Hematopoietic multipotent progenitor cell treated with erythropoietin and hydrocortisone succinate and interleukin-3 and kit ligand, for 4 days (in vitro differentiated cells): ENCODE results near the gene CYB5A.
"Not testable (repeated sequence)": the region's sequence is repeated elsewhere in the genome, so short reads cannot be mapped to it uniquely, and the experiment has no call there.

Experiments used
- DNase-seq: peaks from one replicate; pipeline ENCODE4 v3.0.0-alpha.2; 2015

The CYB5A gene

GRCh38 chr18:74292982-74293381 is 1.2 kb upstream of the CYB5A start:
- DNase-seq = not testable (repeated sequence)

DNA sequence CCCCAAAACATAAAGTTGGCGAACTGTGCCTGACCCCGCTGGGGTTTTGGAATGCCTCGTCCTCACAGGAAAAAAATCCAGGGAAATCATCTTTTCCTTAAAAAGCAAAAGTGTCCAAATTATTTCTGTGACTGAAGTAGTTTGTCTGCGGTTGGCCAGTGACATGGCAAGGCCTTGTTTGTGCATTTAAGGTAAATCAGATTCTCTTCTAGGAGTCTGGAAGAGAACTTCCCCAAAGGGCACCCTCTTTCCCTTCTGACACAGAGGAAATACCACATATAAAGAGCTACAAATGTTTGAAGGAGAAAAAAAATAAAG is 737 bp upstream of the CYB5A start:
- no peak for DNase-seq

DNA sequence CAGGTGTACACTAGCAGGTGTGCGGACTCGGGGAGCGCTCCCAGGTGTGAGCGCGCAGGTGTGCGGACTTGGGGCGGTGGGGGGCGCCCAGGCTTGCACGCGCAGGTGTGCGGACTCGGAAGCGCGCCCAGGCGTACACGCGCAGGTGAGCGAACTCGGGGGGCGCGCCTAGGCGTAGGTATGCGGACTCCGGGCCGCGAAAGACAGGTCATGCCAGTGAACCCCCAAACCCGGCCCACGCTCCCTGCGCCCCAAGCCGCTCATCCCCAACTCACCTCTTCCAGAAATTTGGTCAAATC is 342 bp downstream of the CYB5A start:
- no peak for DNase-seq

DNA sequence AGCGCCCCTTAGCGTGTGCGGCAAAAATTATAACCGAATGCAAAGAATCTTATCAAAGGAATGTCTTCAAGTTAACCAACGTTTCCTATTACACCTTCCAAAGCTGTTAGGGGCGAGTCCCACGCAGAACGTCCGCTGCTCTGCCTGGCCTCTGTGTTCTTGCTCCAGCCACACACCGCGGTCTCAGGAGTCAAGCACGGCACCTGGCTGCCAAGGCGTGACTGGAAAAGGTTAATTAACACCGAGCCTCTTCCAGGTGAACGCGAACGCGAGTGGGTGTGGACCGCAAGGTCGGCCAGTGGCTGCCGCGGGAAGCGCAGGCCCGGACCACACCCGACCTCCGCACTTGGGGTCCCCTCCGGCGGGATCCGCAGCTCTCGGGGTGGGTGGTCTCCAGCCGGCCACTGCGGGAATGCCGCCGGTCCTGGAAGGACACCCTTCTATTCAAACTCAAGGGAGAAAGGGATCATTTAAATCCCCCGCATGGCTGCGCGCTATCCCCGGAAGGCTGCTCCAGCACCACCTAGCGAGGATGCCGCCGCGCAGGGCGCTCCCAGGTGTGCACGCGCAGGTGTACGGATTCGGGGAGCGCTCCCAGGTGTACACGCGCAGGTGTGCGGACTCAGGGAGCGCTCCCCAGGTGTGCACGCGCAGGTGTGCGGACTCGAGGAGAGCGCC is 830 bp downstream of the CYB5A start:
- DNase-seq = no peak

DNA sequence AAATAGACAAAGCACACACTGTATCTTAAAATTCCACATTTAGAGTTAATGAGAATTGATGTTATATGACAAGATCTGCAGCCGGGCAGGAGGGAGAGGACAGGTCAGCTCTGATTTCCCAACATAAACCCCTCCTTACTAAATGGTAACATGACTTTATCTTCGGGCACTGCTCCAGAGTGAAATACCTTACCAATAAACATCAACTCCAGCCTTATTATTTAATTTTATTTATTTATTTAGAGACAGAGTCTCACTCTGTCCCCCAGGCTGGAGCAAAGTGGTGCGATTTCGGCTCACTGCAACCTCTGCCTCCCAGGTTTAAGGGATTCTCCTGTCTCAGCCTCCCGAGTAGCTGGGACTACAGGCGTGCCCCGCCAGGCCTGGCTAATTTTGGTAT is 1.7 kb downstream of the CYB5A start:
- no peak for DNase-seq

DNA sequence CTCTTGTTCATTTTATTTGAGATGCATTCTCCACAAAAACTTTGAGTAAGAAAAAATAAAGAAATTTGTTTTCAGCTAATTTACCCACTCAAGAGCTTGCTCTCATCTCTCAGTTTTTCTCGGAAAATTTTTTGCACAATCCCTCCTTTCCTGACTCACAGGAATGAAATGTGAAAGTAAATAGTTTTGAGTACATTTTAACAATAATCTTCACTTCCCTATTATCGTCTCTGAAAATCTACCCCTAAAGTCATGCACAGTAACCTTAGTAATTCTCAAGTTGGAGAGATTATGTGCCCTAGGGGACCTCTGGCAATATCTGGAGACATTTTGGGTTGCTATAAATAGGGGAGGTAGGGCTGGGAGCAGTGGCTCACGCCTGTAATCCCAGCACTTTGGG is 2.6 kb downstream of the CYB5A start:
- no peak for DNase-seq

DNA sequence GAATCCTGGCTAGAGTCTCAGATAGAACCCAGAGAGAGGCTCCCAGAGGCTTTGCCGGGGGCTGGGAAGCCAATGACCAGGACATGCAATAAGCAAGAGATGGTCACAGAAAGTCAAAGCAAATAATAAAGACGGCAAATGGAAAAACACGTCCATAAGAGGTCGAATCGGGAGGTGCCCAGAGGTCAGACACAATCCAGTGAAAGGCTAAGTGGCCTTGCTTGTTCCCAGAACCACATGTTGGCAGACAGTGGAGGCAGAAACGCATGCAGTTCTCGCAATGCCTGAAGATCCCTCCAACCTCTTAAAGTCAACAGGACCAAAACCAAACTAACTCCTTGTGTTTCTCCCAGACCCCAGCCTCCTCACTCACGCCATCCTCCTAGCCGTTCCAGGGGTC is 3.0 kb downstream of the CYB5A start:
- no peak for DNase-seq

DNA sequence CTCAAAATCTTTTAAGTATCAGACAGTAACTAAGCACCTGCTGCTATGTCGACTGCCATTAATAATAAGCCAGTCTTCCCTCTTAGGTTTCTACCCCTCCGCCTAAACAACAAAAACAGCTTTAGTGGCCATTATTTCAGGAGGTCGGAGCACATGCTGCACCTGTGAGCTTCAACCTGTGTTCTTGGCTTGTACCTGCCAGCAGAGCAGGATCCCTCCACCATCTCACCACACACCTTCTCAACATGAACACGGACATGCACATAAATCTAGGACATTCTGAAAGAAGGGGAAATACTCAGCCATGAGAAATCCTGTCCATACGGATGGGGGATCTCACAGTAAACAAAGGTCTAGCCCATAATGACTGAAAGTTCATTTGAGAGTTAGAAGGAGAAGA is 3.7 kb downstream of the CYB5A start:
- DNase-seq = no peak

DNA sequence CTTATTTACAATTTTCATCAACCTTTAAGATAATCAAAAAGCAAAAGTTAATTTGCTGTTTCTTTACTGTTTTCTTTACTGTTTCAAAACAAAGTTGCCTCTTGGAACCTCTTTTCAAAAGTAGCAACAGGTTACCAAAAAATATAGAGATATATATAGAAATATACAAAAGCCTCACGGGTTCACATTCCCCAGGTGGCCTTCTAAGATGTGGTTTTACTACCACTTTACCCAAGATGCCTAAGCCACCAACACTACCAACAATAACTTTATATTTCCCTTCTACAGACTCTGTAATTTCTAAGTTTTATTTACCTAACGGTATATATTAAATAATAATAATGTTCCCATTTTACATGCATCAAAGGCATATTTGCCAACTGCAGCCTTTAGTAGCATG is 4.9 kb downstream of the CYB5A start:
- DNase-seq = no peak

DNA sequence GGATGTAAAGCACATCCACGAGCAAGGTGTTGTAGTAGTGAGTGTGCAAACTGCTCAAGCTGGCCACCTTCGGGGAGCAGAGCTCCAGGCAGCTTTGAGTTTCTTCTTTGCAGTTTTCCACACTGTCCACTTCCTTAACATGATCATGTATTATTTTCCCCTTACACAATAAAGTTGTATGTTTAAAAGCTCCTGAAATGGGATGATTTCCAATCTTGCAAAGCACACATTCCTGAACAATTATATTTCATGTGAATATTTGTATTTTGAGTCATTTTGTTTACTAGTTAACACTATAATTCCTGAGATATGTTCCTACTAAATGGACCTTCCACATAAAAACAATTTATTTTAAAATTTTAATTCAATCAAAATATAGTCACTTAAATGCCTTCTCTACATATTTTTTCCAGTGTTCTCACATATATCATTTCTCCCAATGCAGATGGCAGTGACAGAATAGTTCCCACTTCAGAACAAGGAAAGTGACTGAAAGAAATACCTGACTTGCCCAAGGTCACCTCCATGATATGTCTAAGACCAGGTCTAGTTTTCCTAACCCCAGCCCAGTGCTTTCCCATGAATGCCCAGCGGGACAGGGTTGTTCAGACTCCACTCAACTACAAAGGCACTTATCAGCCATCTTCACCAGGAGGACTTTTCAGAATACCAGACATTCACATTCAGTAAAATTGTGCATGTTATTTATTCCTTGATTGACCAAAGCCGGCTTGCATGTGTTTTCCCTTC is 5.5 kb downstream of the CYB5A start:
- DNase-seq = no peak

GRCh38 chr18:74285583-74285982 is 6.2 kb downstream of the CYB5A start:
- DNase-seq = not testable (repeated sequence)

GRCh38 chr18:74284980-74285355 is 6.8 kb downstream of the CYB5A start:
- DNase-seq = no peak

- no peak for DNase-seq
These were observed 7.4 kb downstream of the CYB5A start for GRCh38 chr18:74284191-74284979.

DNA sequence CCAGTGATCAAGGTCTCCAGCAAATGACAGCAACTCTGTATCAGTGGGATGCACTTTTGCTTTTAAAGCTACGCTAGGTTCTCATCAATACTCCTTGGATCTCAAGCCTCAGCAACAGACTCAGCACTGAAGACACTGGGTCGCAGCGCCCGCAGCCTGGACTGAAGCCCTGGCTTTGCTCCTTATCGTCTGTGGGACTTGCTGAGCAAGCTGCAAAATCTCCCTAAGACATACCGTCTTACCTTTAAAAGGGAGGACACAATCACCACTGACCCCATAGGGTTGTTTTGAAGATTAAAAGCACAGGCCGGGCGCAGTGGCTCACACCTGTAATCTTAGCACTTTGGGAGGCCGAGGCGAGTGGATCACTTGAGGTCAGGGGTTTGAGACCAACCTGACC is 8.1 kb downstream of the CYB5A start:
- DNase-seq = no peak

- DNase-seq = no peak
These were observed 8.8 kb downstream of the CYB5A start for GRCh38 chr18:74282755-74283554.

GRCh38 chr18:74281980-74282754 is 9.6 kb downstream of the CYB5A start:
- peak; percentile 18 for DNase-seq

DNA sequence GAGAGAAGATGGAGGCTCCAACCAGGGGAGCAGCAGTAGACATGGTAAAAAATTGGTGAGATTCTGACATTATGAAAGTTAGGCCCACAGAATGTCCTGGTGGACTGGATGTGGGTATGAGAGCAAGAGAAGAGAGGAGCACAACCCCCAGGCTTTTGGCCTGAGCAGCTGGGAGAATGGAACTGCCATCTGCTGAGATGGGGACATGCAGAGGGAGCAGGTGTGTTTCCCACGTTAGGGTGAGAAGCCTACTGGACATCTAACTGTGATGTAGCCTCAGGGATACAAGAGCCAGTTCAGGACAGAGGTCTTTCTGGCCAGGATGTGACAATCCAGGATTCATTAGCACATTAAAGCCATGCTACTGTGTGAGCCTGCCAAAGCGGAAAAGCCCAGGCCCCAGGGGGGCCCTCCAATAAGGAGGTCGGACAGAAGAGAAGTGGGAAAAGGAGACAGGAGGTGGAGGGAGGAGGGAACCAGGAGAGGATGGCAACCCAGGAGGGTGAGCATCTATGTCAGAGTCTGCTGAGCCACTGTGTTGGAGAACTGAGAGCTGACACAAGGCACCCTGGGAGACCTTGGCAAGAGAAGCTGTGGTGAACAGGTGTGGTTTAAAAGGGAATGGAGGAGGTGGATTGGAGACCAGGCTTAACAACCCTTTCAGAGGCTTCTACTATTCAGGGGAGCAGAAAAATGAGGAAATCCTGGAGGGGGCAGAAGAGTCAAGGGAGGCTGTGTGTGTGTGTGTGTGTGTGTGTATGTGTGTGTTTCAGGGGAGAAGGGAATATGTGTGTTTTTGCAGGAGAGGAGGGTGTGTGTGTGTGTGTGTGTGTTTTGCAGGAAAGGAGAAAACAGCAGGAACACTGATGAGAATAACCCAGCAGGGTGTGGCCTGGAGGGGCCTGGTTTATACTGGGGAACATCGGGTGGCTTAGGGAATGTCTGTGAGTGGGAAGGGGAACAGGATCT is 10.5 kb downstream of the CYB5A start:
- no peak for DNase-seq

- DNase-seq = no peak
These were observed 12.8 kb downstream of the CYB5A start for GRCh38 chr18:74278983-74279382.

GRCh38 chr18:74278058-74278457 is 13.7 kb downstream of the CYB5A start:
- no peak for DNase-seq

- DNase-seq = no peak
These were observed 14.5 kb downstream of the CYB5A start for GRCh38 chr18:74277296-74277695.

GRCh38 chr18:74276609-74277008 is 15.2 kb downstream of the CYB5A start:
- DNase-seq = no peak
